H1 (cell line): ENCODE measurements around the gene WDR81. TPM values are rescaled to one million over a fixed set of nuclear protein-coding genes. Genes with fewer than 3 reads are reported as not detected.

Experiments used
- CTCF ChIA-PET: fragments of 300-600 bp; sonication (Branson Sonifier 250); formaldehyde crosslinking; loops from one replicate; lab custom pipeline; 2021; ENCODE audit not compliant: partially characterized antibody; lab: Charles Lee
- POLR2A ChIA-PET: fragments of 300-600 bp; sonication (Branson Sonifier 250); formaldehyde crosslinking; loops from one replicate; lab custom pipeline; 2021; ENCODE audit warnings: inconsistent platforms; ENCODE audit not compliant: partially characterized antibody; lab: Charles Lee
- DNase-seq, 2 experiments: peaks; one replicate each; pipeline versions ENCODE4 v3.0.0 to v3.0.0-alpha.2; 2010 to 2022; ENCODE audit warnings: low spot score in 2 of 2, low read depth in 1 of 2, mixed read lengths in 1 of 2
- FAIRE-seq: peaks from 2 replicates; lab custom pipeline; 2011; peaks lifted over from hg19 to GRCh38; lab: Jason Lieb, UNC
- H2AFZ ChIP-seq: 2 replicates; pipeline ENCODE4 v1.8.1; 2012; ENCODE audit warnings: low read length, inconsistent platforms
- H2AK5ac ChIP-seq: 2 replicates; pipeline ENCODE4 v1.6.1; 2013; ENCODE audit warnings: low read depth, low read length
- H2BK120ac ChIP-seq: replicated peaks from 2 replicates; pipeline ENCODE3; 2013; ENCODE audit warnings: low read depth, low read length, inconsistent platforms
- H2BK12ac ChIP-seq: 2 replicates; pipeline ENCODE4 v1.6.1; 2013; ENCODE audit warnings: low read depth, low read length
- H2BK15ac ChIP-seq: 2 replicates; pipeline ENCODE4 v1.6.1; 2013; ENCODE audit warnings: low read length
- H2BK20ac ChIP-seq: 2 replicates; pipeline ENCODE4 v1.6.1; 2013; ENCODE audit warnings: low read length
- H2BK5ac ChIP-seq: 2 replicates; pipeline ENCODE4 v1.6.1; 2013; ENCODE audit warnings: low read depth, low read length
- H3K14ac ChIP-seq: 2 replicates; pipeline ENCODE4 v1.6.1; 2013; ENCODE audit warnings: inconsistent platforms; ENCODE audit not compliant: insufficient read length
- H3K18ac ChIP-seq: 2 replicates; pipeline ENCODE4 v1.6.1; 2013; ENCODE audit warnings: low read length; ENCODE audit errors: extremely low read depth
- H3K23ac ChIP-seq: 2 replicates; pipeline ENCODE4 v1.6.1; 2013; ENCODE audit warnings: inconsistent platforms; ENCODE audit not compliant: insufficient read length
- H3K23me2 ChIP-seq: 2 replicates; pipeline ENCODE4 v1.6.1; 2013; ENCODE audit warnings: low read depth, low read length
- H3K27ac ChIP-seq: 2 replicates; pipeline ENCODE4 v1.6.1; 2011; ENCODE audit warnings: low read depth, low read length, inconsistent platforms
- H3K27me3 ChIP-seq, 4 experiments: replicated peaks in 1 of 4; 1 replicate in 1 of 4; 2 replicates in 3 of 4; pipeline versions ENCODE4 v1.6.1 to v1.8.1; 2011 to 2013; ENCODE audit warnings: low read length in 3 of 4, mild to moderate bottlenecking in 3 of 4, inconsistent platforms in 2 of 4, mixed read lengths in 2 of 4, moderate library complexity in 1 of 4; ENCODE audit not compliant: control insufficient read depth in 3 of 4, insufficient read depth in 3 of 4; ENCODE audit errors: extremely low read depth in 1 of 4
- H3K36me3 ChIP-seq, 4 experiments: 2 replicates each; pipeline versions ENCODE4 v1.6.1 to v1.8.1; 2011 to 2013; ENCODE audit warnings: mild to moderate bottlenecking in 4 of 4, low read length in 3 of 4, moderate library complexity in 2 of 4, control low read depth in 1 of 4, inconsistent platforms in 1 of 4; ENCODE audit not compliant: insufficient read depth in 4 of 4, control insufficient read depth in 2 of 4
- H3K4ac ChIP-seq: replicated peaks from 2 replicates; pipeline ENCODE3; 2013; ENCODE audit warnings: low read length, low read depth, mixed read lengths, inconsistent platforms; ENCODE audit not compliant: insufficient read length
- H3K4me1 ChIP-seq, 4 experiments: replicated peaks in 1 of 4; 1 replicate in 1 of 4; 2 replicates in 3 of 4; pipeline versions ENCODE4 v1.6.1 to v1.8.1; 2011 to 2013; ENCODE audit warnings: low read length in 3 of 4, inconsistent platforms in 2 of 4, mixed read lengths in 1 of 4; ENCODE audit not compliant: insufficient read depth in 4 of 4, control insufficient read depth in 3 of 4
- H3K4me2 ChIP-seq, 2 experiments: 2 replicates each; pipeline versions ENCODE4 v1.6.1 to v1.8.1; 2011 to 2013; ENCODE audit warnings: low read depth in 2 of 2, low read length in 2 of 2, control low read depth in 1 of 2, inconsistent platforms in 1 of 2, mild to moderate bottlenecking in 1 of 2; ENCODE audit not compliant: insufficient read depth in 1 of 2
- H3K4me3 ChIP-seq, 4 experiments: fragments of 200-600, 300-600 bp in 1 of 4; sonication (generic), shearing (Covaris generic), sonication (Bioruptor Twin) in 1 of 4; 2 replicates each; pipeline versions ENCODE4 v1.5.1 to v1.8.1; 2011 to 2016; ENCODE audit warnings: low read length in 4 of 4, low read depth in 3 of 4, control low read depth in 2 of 4, inconsistent platforms in 2 of 4, mild to moderate bottlenecking in 2 of 4, mixed read lengths in 1 of 4, moderate library complexity in 1 of 4; ENCODE audit not compliant: insufficient read depth in 2 of 4; ENCODE audit errors: extremely low read depth in 1 of 4
- H3K56ac ChIP-seq: replicated peaks from 2 replicates; pipeline ENCODE3; 2013; ENCODE audit warnings: low read depth, mild to moderate bottlenecking, mixed read lengths, low read length, inconsistent platforms; ENCODE audit not compliant: insufficient read length
- H3K79me1 ChIP-seq: 2 replicates; pipeline ENCODE4 v1.6.1; 2013; ENCODE audit warnings: low read depth, low read length, control low read depth
- H3K79me2 ChIP-seq, 2 experiments: 2 replicates each; pipeline versions ENCODE4 v1.6.1 to v1.8.1; 2012 to 2013; ENCODE audit warnings: low read length in 2 of 2, mild to moderate bottlenecking in 2 of 2, inconsistent platforms in 1 of 2; ENCODE audit not compliant: insufficient read depth in 2 of 2, control insufficient read depth in 1 of 2
- H3K9ac ChIP-seq, 4 experiments: replicated peaks in 1 of 4; 1 replicate in 1 of 4; 2 replicates in 3 of 4; pipeline versions ENCODE4 v1.6.1 to v1.8.1; 2011 to 2013; ENCODE audit warnings: low read depth in 3 of 4, low read length in 3 of 4, control low read depth in 2 of 4, mild to moderate bottlenecking in 2 of 4, moderate library complexity in 2 of 4, inconsistent platforms in 1 of 4; ENCODE audit errors: extremely low read depth in 1 of 4
- H3K9me3 ChIP-seq, 2 experiments: 2 replicates each; pipeline versions ENCODE4 v1.6.1 to v1.8.1; 2012 to 2013; ENCODE audit warnings: mild to moderate bottlenecking in 2 of 2, moderate library complexity in 2 of 2, control low read depth in 1 of 2, inconsistent platforms in 1 of 2, low read depth in 1 of 2, low read length in 1 of 2, mixed read lengths in 1 of 2; ENCODE audit not compliant: insufficient read depth in 2 of 2
- H4K20me1 ChIP-seq, 2 experiments: replicated peaks in 1 of 2; 2 replicates each; pipeline versions ENCODE3 to v1.8.1; 2011 to 2013; ENCODE audit warnings: inconsistent platforms in 2 of 2, low read length in 2 of 2, mild to moderate bottlenecking in 1 of 2; ENCODE audit not compliant: insufficient read depth in 2 of 2, control insufficient read depth in 1 of 2
- H4K5ac ChIP-seq: 2 replicates; pipeline ENCODE4 v1.6.1; 2013; ENCODE audit warnings: low read length, low read depth, mixed read lengths, inconsistent platforms; ENCODE audit not compliant: insufficient read length
- H4K8ac ChIP-seq: 2 replicates; pipeline ENCODE4 v1.8.0; 2013; ENCODE audit warnings: mild to moderate bottlenecking, moderate library complexity, low read length, inconsistent platforms; ENCODE audit not compliant: insufficient read depth; ENCODE audit errors: extremely low read depth
- H4K91ac ChIP-seq: replicated peaks from 2 replicates; pipeline ENCODE3; 2013; ENCODE audit warnings: low read length, mixed read lengths, inconsistent platforms; ENCODE audit not compliant: insufficient read length
- CHD2 ChIP-seq: IDR thresholded peaks from 2 replicates; pipeline ENCODE4 v1.6.1; 2012; ENCODE audit warnings: low read length, improper control_type of control experiment
- EP300 ChIP-seq, 2 experiments: IDR thresholded peaks; 1 replicate in 1 of 2; 2 replicates in 1 of 2; pipeline ENCODE4 v1.6.1; 2011 to 2012; ENCODE audit warnings: low read depth in 2 of 2, low read length in 2 of 2, mild to moderate bottlenecking in 2 of 2, borderline replicate concordance in 1 of 2, inconsistent platforms in 1 of 2, moderate library complexity in 1 of 2
- FOSL1 ChIP-seq: IDR thresholded peaks from 2 replicates; pipeline ENCODE4 v1.6.1; 2011; ENCODE audit warnings: mild to moderate bottlenecking, low read depth, low read length, moderate library complexity; ENCODE audit not compliant: insufficient read depth
- TAF7 ChIP-seq: optimal IDR thresholded peaks from 2 replicates; pipeline ENCODE3; 2011; ENCODE audit warnings: low read depth, mild to moderate bottlenecking, inconsistent platforms, low read length, moderate library complexity, borderline replicate concordance
- YY1 ChIP-seq: IDR thresholded peaks from 2 replicates; pipeline ENCODE4 v1.6.1; 2011; ENCODE audit warnings: low read depth, mild to moderate bottlenecking, low read length
- WGBS, 2 experiments: shearing (Covaris generic) in 1 of 2; methylation state at CpG; one replicate each; pipeline versions ENCODE4 v1.1.6 to v1.1.7; 2013 to 2015; ENCODE audit warnings: low lambda C conversion rate in 2 of 2, mixed read lengths in 2 of 2, inconsistent platforms in 1 of 2, low coverage in 1 of 2, missing lambda C conversion rate in 1 of 2; ENCODE audit not compliant: insufficient replicate concordance in 2 of 2, insufficient coverage in 1 of 2, insufficient read length in 1 of 2; ENCODE audit errors: extremely low coverage in 1 of 2, missing lambda C conversion rate in 1 of 2; 5-methylcytosine and 5-hydroxymethylcytosine counted together
- polyA plus RNA-seq, 7 experiments: library from polyadenylated mRNA; depleted of rRNA in 3 of 7; stranded (reverse) in 5 of 7; unstranded in 2 of 7; fragments of >200 nt in 5 of 7; fragments of 200-250 nt in 2 of 7; gene quantifications; 1 replicate in 5 of 7; 2 replicates in 1 of 7; 4 replicates in 1 of 7; pipeline versions ENCODE4 v1.2.1 to v1.2.3, GENCODE V29; 2011 to 2013; ENCODE audit warnings: missing spikeins in 2 of 7, mixed read lengths in 2 of 7
- total RNA-seq: library from RNA; stranded (reverse); fragmentation: NEBNext Ultra II Directional; extraction: Animal tissue kit (Norgen Biotek cat#: 25700); gene quantifications from 2 replicates; pipeline ENCODE4 v1.2.1, GENCODE V29; 2021
- TF ChIP-seq, protein P1 (sequence below): IDR thresholded peaks from 2 replicates; pipeline ENCODE4 v1.6.1; 2012; ENCODE audit warnings: inconsistent platforms

WDR81 gene
- total and polyA plus RNA-seq, 2 of the 8 experiments (the other 6 are each of a cell fraction or from before 2014, with no cell fraction given): 9.1 to 12.3 TPM

GRCh38 chr17:1690544-1691221, 33.8 kb upstream of the WDR81 start:
- H3K27me3 ChIP-seq: no peaks in the 10 kb centered on the region
- H2BK20ac ChIP-seq: no peak overlapping the region
- no peak overlapping the region for H3K56ac ChIP-seq
- H3K23ac ChIP-seq: no peak overlapping the region
- H3K36me3 ChIP-seq: no peaks in the 10 kb centered on the region
- FAIRE-seq: no peak
- DNase-seq: no peak
- H3K9ac ChIP-seq: no peak overlapping the region
- no peak overlapping the region for H4K91ac ChIP-seq
- H2AFZ ChIP-seq: no peak overlapping the region
- no peak overlapping the region for H3K4me2 ChIP-seq
- no peaks in the 10 kb centered on the region for H3K79me2 ChIP-seq
- H2BK15ac ChIP-seq: no peak overlapping the region
- H3K27ac ChIP-seq: no peak overlapping the region
- H3K9me3 ChIP-seq: peaks cover 0 to 12% of the 10 kb centered on the region in 2 experiments; a peak in 1 of 4 replicates
- no peak overlapping the region for H4K5ac ChIP-seq
- no peak overlapping the region for H2BK5ac ChIP-seq
- no peaks in the 10 kb centered on the region for H3K23me2 ChIP-seq
- H3K79me1 ChIP-seq: no peaks in the 10 kb centered on the region
- no peak for TF ChIP-seq TAF7
- no peak for TF ChIP-seq CHD2
- TF ChIP-seq, protein P1, sequence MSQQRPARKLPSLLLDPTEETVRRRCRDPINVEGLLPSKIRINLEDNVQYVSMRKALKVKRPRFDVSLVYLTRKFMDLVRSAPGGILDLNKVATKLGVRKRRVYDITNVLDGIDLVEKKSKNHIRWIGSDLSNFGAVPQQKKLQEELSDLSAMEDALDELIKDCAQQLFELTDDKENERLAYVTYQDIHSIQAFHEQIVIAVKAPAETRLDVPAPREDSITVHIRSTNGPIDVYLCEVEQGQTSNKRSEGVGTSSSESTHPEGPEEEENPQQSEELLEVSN: no peak
- TF ChIP-seq FOSL1: no peak
- no peak for TF ChIP-seq YY1
- no peak for TF ChIP-seq EP300 (IDR thresholded peaks at IDR 0.05; ENCODE audit: borderline replicate concordance in 1 of 2, low read depth in 2 of 2, low read length in 2 of 2)
- no peak overlapping the region for H4K8ac ChIP-seq
- H4K20me1 ChIP-seq: no peaks in the 10 kb centered on the region
- H2BK12ac ChIP-seq: no peak overlapping the region
- H3K14ac ChIP-seq: no peak overlapping the region
- no peak overlapping the region for H3K4me3 ChIP-seq
- no peak overlapping the region for H3K4ac ChIP-seq
- CTCF ChIA-PET: interaction anchor here (0.9 to 1.2 kb wide), 2 partner anchors 93 to 158 kb away, joined by 3 read pairs; no protein-coding TSS in a partner anchor
- H2AK5ac ChIP-seq: no peak overlapping the region
- POLR2A ChIA-PET: interaction anchor here (0.8 kb wide), 1 partner anchor 14 kb away, joined by 4 read pairs; no protein-coding TSS in a partner anchor
- no peak overlapping the region for H2BK120ac ChIP-seq
- no peaks in the 10 kb centered on the region for H3K4me1 ChIP-seq
- 83% methylated on average over 2 of the region's 8 CpGs; no CpG with 5 or more reads in 1 of the 2 experiments for WGBS, 2 experiments
- H3K18ac ChIP-seq: no peak overlapping the region
